ENCODE results near the gene HOGA1.
"Not testable (repeated sequence)": the region's sequence is repeated elsewhere in the genome, so short reads cannot be mapped to it uniquely, and the experiment has no call there.

DNA sequence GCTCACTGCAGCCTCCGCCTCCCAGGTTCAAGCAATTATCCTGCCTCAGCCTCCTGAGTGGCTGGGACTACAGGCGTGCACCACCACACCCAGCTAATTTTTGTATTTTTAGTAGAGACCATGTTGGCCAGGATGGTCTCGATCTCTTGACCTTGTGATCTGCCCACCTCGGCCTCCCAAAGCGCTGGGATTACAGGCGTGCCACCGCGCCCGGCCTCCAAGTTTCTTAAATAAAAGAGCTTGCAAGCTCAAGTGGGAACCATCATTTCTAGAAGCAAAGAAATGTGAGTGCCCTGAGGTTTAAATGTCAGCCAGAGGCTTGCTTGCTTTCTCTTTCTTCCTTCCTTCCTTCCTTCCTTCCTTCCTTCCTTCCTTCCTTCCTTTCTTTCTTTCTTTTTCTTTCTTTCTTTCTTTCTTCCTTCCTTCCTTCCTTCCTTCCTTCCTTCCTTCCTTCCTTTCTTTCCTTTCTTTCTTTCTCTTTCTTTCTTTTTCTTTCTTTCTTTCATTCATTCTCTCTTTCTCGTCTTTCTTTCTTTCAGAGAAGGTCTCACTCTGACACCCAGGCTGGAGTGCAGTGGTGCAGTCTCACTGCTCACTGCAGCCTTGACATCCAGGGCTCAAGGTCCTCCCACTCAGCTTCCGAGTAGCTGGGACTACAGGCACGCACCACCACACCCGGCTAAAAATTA is 58.4 kb downstream of the HOGA1 start:
- TF ChIP-seq, protein P1, sequence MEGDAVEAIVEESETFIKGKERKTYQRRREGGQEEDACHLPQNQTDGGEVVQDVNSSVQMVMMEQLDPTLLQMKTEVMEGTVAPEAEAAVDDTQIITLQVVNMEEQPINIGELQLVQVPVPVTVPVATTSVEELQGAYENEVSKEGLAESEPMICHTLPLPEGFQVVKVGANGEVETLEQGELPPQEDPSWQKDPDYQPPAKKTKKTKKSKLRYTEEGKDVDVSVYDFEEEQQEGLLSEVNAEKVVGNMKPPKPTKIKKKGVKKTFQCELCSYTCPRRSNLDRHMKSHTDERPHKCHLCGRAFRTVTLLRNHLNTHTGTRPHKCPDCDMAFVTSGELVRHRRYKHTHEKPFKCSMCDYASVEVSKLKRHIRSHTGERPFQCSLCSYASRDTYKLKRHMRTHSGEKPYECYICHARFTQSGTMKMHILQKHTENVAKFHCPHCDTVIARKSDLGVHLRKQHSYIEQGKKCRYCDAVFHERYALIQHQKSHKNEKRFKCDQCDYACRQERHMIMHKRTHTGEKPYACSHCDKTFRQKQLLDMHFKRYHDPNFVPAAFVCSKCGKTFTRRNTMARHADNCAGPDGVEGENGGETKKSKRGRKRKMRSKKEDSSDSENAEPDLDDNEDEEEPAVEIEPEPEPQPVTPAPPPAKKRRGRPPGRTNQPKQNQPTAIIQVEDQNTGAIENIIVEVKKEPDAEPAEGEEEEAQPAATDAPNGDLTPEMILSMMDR (IDR thresholded peaks at IDR 0.05), result not testable (repeated sequence)
- TF ChIP-seq ZNF671 (CRISPR knock-in tag; IDR thresholded peaks at IDR 0.05); ZBTB21 (CRISPR knock-in tag; IDR thresholded peaks at IDR 0.05; ENCODE audit: borderline replicate concordance); MXD4 (CRISPR knock-in tag; IDR thresholded peaks at IDR 0.05; ENCODE audit: borderline replicate concordance); ZNF138 (CRISPR knock-in tag; conservative IDR thresholded peaks at IDR 0.05); SP1 (CRISPR knock-in tag; conservative IDR thresholded peaks at IDR 0.05); ZNF121 (CRISPR knock-in tag; IDR thresholded peaks at IDR 0.05); ESRRA (CRISPR knock-in tag; IDR thresholded peaks at IDR 0.05; ENCODE audit: borderline replicate concordance): not testable (repeated sequence)
- TF ChIP-seq, protein P2, sequence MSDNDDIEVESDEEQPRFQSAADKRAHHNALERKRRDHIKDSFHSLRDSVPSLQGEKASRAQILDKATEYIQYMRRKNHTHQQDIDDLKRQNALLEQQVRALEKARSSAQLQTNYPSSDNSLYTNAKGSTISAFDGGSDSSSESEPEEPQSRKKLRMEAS (CRISPR knock-in tag; IDR thresholded peaks at IDR 0.05), result not testable (repeated sequence)
- TF ChIP-seq, protein P3, sequence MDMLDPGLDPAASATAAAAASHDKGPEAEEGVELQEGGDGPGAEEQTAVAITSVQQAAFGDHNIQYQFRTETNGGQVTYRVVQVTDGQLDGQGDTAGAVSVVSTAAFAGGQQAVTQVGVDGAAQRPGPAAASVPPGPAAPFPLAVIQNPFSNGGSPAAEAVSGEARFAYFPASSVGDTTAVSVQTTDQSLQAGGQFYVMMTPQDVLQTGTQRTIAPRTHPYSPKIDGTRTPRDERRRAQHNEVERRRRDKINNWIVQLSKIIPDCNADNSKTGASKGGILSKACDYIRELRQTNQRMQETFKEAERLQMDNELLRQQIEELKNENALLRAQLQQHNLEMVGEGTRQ (CRISPR knock-in tag; IDR thresholded peaks at IDR 0.05), result not testable (repeated sequence)
- TF ChIP-seq, protein P4, sequence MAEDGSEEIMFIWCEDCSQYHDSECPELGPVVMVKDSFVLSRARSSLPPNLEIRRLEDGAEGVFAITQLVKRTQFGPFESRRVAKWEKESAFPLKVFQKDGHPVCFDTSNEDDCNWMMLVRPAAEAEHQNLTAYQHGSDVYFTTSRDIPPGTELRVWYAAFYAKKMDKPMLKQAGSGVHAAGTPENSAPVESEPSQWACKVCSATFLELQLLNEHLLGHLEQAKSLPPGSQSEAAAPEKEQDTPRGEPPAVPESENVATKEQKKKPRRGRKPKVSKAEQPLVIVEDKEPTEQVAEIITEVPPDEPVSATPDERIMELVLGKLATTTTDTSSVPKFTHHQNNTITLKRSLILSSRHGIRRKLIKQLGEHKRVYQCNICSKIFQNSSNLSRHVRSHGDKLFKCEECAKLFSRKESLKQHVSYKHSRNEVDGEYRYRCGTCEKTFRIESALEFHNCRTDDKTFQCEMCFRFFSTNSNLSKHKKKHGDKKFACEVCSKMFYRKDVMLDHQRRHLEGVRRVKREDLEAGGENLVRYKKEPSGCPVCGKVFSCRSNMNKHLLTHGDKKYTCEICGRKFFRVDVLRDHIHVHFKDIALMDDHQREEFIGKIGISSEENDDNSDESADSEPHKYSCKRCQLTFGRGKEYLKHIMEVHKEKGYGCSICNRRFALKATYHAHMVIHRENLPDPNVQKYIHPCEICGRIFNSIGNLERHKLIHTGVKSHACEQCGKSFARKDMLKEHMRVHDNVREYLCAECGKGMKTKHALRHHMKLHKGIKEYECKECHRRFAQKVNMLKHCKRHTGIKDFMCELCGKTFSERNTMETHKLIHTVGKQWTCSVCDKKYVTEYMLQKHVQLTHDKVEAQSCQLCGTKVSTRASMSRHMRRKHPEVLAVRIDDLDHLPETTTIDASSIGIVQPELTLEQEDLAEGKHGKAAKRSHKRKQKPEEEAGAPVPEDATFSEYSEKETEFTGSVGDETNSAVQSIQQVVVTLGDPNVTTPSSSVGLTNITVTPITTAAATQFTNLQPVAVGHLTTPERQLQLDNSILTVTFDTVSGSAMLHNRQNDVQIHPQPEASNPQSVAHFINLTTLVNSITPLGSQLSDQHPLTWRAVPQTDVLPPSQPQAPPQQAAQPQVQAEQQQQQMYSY (CRISPR knock-in tag; IDR thresholded peaks at IDR 0.05), result not testable (repeated sequence)
- TF ChIP-seq, protein P5, sequence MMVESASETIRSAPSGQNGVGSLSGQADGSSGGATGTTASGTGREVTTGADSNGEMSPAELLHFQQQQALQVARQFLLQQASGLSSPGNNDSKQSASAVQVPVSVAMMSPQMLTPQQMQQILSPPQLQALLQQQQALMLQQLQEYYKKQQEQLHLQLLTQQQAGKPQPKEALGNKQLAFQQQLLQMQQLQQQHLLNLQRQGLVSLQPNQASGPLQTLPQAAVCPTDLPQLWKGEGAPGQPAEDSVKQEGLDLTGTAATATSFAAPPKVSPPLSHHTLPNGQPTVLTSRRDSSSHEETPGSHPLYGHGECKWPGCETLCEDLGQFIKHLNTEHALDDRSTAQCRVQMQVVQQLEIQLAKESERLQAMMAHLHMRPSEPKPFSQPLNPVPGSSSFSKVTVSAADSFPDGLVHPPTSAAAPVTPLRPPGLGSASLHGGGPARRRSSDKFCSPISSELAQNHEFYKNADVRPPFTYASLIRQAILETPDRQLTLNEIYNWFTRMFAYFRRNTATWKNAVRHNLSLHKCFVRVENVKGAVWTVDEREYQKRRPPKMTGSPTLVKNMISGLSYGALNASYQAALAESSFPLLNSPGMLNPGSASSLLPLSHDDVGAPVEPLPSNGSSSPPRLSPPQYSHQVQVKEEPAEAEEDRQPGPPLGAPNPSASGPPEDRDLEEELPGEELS (CRISPR knock-in tag; IDR thresholded peaks at IDR 0.05), result not testable (repeated sequence)
